H9 (cell line): ENCODE results near the gene SCAF8. TPM values are rescaled to one million over a fixed set of nuclear protein-coding genes. Genes with fewer than 3 reads are reported as not detected.

Source experiments
- DNase-seq: peaks from one replicate; pipeline ENCODE4 v3.0.0-alpha.2; 2017
- H2AFZ ChIP-seq: one replicate; pipeline ENCODE4 v1.6.1; 2013; ENCODE audit warnings: mild to moderate bottlenecking, low read length, control low read depth, moderate library complexity
- H2AK5ac ChIP-seq: 2 replicates; pipeline ENCODE4 v1.6.1; 2013; ENCODE audit warnings: low read length, control low read depth, mixed read lengths; ENCODE audit not compliant: insufficient read length
- H2BK120ac ChIP-seq: one replicate; pipeline ENCODE4 v1.6.1; 2013; ENCODE audit warnings: low read depth, mild to moderate bottlenecking, low read length, control low read depth, inconsistent platforms; ENCODE audit not compliant: poor library complexity, severe bottlenecking
- H2BK12ac ChIP-seq: 2 replicates; pipeline ENCODE4 v1.6.1; 2013; ENCODE audit warnings: low read length, control low read depth, mixed read lengths, low read depth; ENCODE audit not compliant: insufficient read length
- H2BK15ac ChIP-seq: 2 replicates; pipeline ENCODE4 v1.6.1; 2013; ENCODE audit warnings: low read depth, low read length, control low read depth
- H2BK20ac ChIP-seq: one replicate; pipeline ENCODE4 v1.6.1; 2013; ENCODE audit warnings: low read depth, mild to moderate bottlenecking, low read length, control low read depth, inconsistent platforms; ENCODE audit not compliant: poor library complexity, severe bottlenecking
- H2BK5ac ChIP-seq: 2 replicates; pipeline ENCODE4 v1.6.1; 2013; ENCODE audit warnings: low read length, control low read depth, mixed read lengths; ENCODE audit not compliant: insufficient read length
- H3K14ac ChIP-seq: 2 replicates; pipeline ENCODE4 v1.6.1; 2013; ENCODE audit warnings: low read length, control low read depth; ENCODE audit not compliant: insufficient read depth
- H3K18ac ChIP-seq: 2 replicates; pipeline ENCODE4 v1.6.1; 2013; ENCODE audit warnings: low read depth, mild to moderate bottlenecking, mixed read lengths, low read length, control low read depth; ENCODE audit not compliant: insufficient read length
- H3K23ac ChIP-seq: 2 replicates; pipeline ENCODE4 v1.6.1; 2013; ENCODE audit warnings: low read length, control low read depth, mixed read lengths, low read depth; ENCODE audit not compliant: insufficient read length
- H3K23me2 ChIP-seq: 2 replicates; pipeline ENCODE4 v1.6.1; 2013; ENCODE audit warnings: low read depth, mild to moderate bottlenecking, mixed read lengths, low read length, control low read depth; ENCODE audit not compliant: insufficient read length, poor library complexity, severe bottlenecking
- H3K27ac ChIP-seq: 2 replicates; pipeline ENCODE4 v1.5.1; 2013; ENCODE audit warnings: low read length, control low read depth, mixed read lengths, low read depth; ENCODE audit not compliant: insufficient read length
- H3K27me3 ChIP-seq: 2 replicates; pipeline ENCODE4 v1.6.1; 2013; ENCODE audit warnings: low read length, control low read depth, inconsistent platforms; ENCODE audit not compliant: insufficient read depth
- H3K4ac ChIP-seq: 2 replicates; pipeline ENCODE4 v1.6.1; 2013; ENCODE audit warnings: low read depth, mild to moderate bottlenecking, control low read depth, inconsistent platforms, low read length, moderate library complexity
- H3K4me1 ChIP-seq: 2 replicates; pipeline ENCODE4 v1.6.1; 2013; ENCODE audit warnings: low read length, control low read depth, inconsistent platforms; ENCODE audit not compliant: insufficient read depth
- H3K4me2 ChIP-seq: 2 replicates; pipeline ENCODE4 v1.6.1; 2013; ENCODE audit warnings: low read length, control low read depth, mixed read lengths; ENCODE audit not compliant: insufficient read length, insufficient read depth
- H3K56ac ChIP-seq: 2 replicates; pipeline ENCODE4 v1.6.1; 2013; ENCODE audit warnings: low read depth, mild to moderate bottlenecking, mixed read lengths, low read length, control low read depth; ENCODE audit not compliant: insufficient read length
- H3K79me1 ChIP-seq: 2 replicates; pipeline ENCODE4 v1.6.1; 2013; ENCODE audit warnings: low read depth, mild to moderate bottlenecking, moderate library complexity, low read length, control low read depth, inconsistent platforms; ENCODE audit not compliant: insufficient read depth, poor library complexity, severe bottlenecking
- H3K79me2 ChIP-seq: 2 replicates; pipeline ENCODE4 v1.6.1; 2013; ENCODE audit warnings: low read length, control low read depth, inconsistent platforms; ENCODE audit not compliant: insufficient read depth
- H3K9ac ChIP-seq: 2 replicates; pipeline ENCODE4 v1.6.1; 2013; ENCODE audit warnings: low read length, control low read depth, mixed read lengths; ENCODE audit not compliant: insufficient read length; ENCODE audit errors: extremely low read depth
- H3K9me3 ChIP-seq: one replicate; pipeline ENCODE4 v1.6.1; 2013; ENCODE audit warnings: low read depth, low read length, inconsistent platforms; ENCODE audit not compliant: control insufficient read depth
- H3T11ph ChIP-seq: one replicate; pipeline ENCODE4 v1.6.1; 2013; ENCODE audit warnings: mild to moderate bottlenecking, low read length, control low read depth, inconsistent platforms
- H4K20me1 ChIP-seq: one replicate; pipeline ENCODE4 v1.6.1; 2013; ENCODE audit not compliant: control insufficient read depth, insufficient read length, insufficient read depth
- H4K5ac ChIP-seq: 2 replicates; pipeline ENCODE4 v1.6.1; 2013; ENCODE audit warnings: low read depth, mild to moderate bottlenecking, mixed read lengths, low read length, control low read depth; ENCODE audit not compliant: insufficient read length
- H4K8ac ChIP-seq: replicated peaks from 2 replicates; pipeline ENCODE4 v1.6.1; 2013; ENCODE audit warnings: low read length, control low read depth, mixed read lengths, low read depth; ENCODE audit not compliant: insufficient read length
- H4K91ac ChIP-seq: 2 replicates; pipeline ENCODE4 v1.6.1; 2013; ENCODE audit warnings: low read depth, mild to moderate bottlenecking, moderate library complexity, mixed read lengths, low read length, control low read depth; ENCODE audit not compliant: insufficient read length
- H3K27ac Mint-ChIP-seq, 3 experiments: 2 replicates in 2 of 3; 3 replicates in 1 of 3; pipeline ENCODE4 v1.8.0; 2020 to 2021; ENCODE audit warnings: mixed read lengths in 3 of 3, mild to moderate bottlenecking in 1 of 3, moderate library complexity in 1 of 3
- H3K27me3 Mint-ChIP-seq: 2 replicates; pipeline ENCODE4 v1.8.0; 2021; ENCODE audit warnings: low read depth, mild to moderate bottlenecking, moderate library complexity, mixed read lengths
- H3K36me3 Mint-ChIP-seq, 3 experiments: 2 replicates in 2 of 3; 3 replicates in 1 of 3; pipeline ENCODE4 v1.8.0; 2020 to 2021; ENCODE audit warnings: low read depth in 3 of 3, mixed read lengths in 3 of 3; ENCODE audit not compliant: insufficient read depth in 1 of 3
- H3K4me1 Mint-ChIP-seq, 2 experiments: 2 replicates each; pipeline ENCODE4 v1.8.0; 2020; ENCODE audit warnings: mixed read lengths in 2 of 2
- H3K4me3 Mint-ChIP-seq, 2 experiments: 2 replicates in 1 of 2; 3 replicates in 1 of 2; pipeline ENCODE4 v1.8.0; 2020 to 2021; ENCODE audit warnings: mild to moderate bottlenecking in 2 of 2, mixed read lengths in 2 of 2, moderate library complexity in 1 of 2
- H3K9me3 Mint-ChIP-seq, 2 experiments: 2 replicates in 1 of 2; 3 replicates in 1 of 2; pipeline ENCODE4 v1.8.0; 2020; ENCODE audit warnings: mild to moderate bottlenecking in 2 of 2, mixed read lengths in 2 of 2, moderate library complexity in 1 of 2
- CTCF ChIP-seq: fragments of 200-600 bp; sonication (generic); conservative IDR thresholded peaks from 3 replicates; pipeline ENCODE4 v1.8.0; 2021; ENCODE audit warnings: antibody characterized with exemption, mild to moderate bottlenecking
- WGBS: extraction: QIAGEN DNeasy Blood & Tissue Kit; methylation state at CpG from one replicate; pipeline ENCODE4 v1.1.7; 2013; ENCODE audit warnings: missing lambda C conversion rate, low lambda C conversion rate, mixed read lengths; ENCODE audit not compliant: insufficient read length; ENCODE audit errors: extremely low coverage; 5-methylcytosine and 5-hydroxymethylcytosine counted together
- total RNA-seq: library from RNA; stranded (reverse); gene quantifications from 2 replicates; pipeline ENCODE4 v1.2.1, GENCODE V29; 2021

Gene SCAF8
- total RNA-seq, 1 experiment from 2014 or later, result 78.5 TPM

- no peak overlapping the region for H3K4me2 ChIP-seq
- no peak overlapping the region for H2BK15ac ChIP-seq
- no peaks in the 10 kb centered on the region for H3K27me3 ChIP-seq
- H4K91ac ChIP-seq, result no peak overlapping the region
- no peak overlapping the region for H3K14ac ChIP-seq
- peak overlapping the region in 1 of 3 experiments; percentile 22; a peak in 1 of 7 replicates for H3K27ac Mint-ChIP-seq
- no peak overlapping the region for H2AFZ ChIP-seq
- H3K36me3 Mint-ChIP-seq, result no peaks in the 10 kb centered on the region; a peak in 2 of 7 replicates
- no peak for DNase-seq
- H3K9me3 Mint-ChIP-seq, result no peaks in the 10 kb centered on the region
- H2BK12ac ChIP-seq, result no peak overlapping the region
- no peak overlapping the region for H3K4ac ChIP-seq
- no peak overlapping the region for H4K8ac ChIP-seq
- no CpG with 5 or more reads among the region's 3 CpGs for WGBS
- no peaks in the 10 kb centered on the region for H3K27me3 Mint-ChIP-seq
- H3K56ac ChIP-seq, result no peak overlapping the region
- no peak overlapping the region for H3T11ph ChIP-seq
- no peak overlapping the region for H4K5ac ChIP-seq
- no peaks in the 10 kb centered on the region for H3K23me2 ChIP-seq
- peaks cover 59% of the 10 kb centered on the region for H3K79me2 ChIP-seq
- no peak overlapping the region for H2BK5ac ChIP-seq
- no peak overlapping the region for H2BK20ac ChIP-seq
- TF ChIP-seq CTCF, result no peak
- H3K9ac ChIP-seq, result no peak overlapping the region
- H2BK120ac ChIP-seq, result no peak overlapping the region
- no peaks in the 10 kb centered on the region for H4K20me1 ChIP-seq
- H3K27ac ChIP-seq, result no peak overlapping the region
- H3K9me3 ChIP-seq, result no peaks in the 10 kb centered on the region
- no peak overlapping the region for H2AK5ac ChIP-seq
- no peak overlapping the region for H3K23ac ChIP-seq
- no peak overlapping the region for H3K18ac ChIP-seq
- peaks cover 38 to 41% of the 10 kb centered on the region in 2 experiments for H3K4me1 Mint-ChIP-seq
- H3K4me3 Mint-ChIP-seq, result no peak overlapping the region
- H3K79me1 ChIP-seq, result peaks cover 14% of the 10 kb centered on the region
- peaks cover 2% of the 10 kb centered on the region; the same call in 1 of the 2 replicates for H3K4me1 ChIP-seq
Observed at GRCh38 chr6:154766288-154766687, 33.1 kb downstream of the SCAF8 start.
